GM15510 (cell line): Measurements from ENCODE around the gene MUC3A.

ENCODE experiments used
- POLR2A ChIP-seq: IDR thresholded peaks from 3 replicates; pipeline ENCODE4 v1.6.1; 2011; ENCODE audit warnings: borderline replicate concordance; ENCODE audit not compliant: insufficient read length; ENCODE audit errors: extremely low read depth

MUC3A gene

DNA sequence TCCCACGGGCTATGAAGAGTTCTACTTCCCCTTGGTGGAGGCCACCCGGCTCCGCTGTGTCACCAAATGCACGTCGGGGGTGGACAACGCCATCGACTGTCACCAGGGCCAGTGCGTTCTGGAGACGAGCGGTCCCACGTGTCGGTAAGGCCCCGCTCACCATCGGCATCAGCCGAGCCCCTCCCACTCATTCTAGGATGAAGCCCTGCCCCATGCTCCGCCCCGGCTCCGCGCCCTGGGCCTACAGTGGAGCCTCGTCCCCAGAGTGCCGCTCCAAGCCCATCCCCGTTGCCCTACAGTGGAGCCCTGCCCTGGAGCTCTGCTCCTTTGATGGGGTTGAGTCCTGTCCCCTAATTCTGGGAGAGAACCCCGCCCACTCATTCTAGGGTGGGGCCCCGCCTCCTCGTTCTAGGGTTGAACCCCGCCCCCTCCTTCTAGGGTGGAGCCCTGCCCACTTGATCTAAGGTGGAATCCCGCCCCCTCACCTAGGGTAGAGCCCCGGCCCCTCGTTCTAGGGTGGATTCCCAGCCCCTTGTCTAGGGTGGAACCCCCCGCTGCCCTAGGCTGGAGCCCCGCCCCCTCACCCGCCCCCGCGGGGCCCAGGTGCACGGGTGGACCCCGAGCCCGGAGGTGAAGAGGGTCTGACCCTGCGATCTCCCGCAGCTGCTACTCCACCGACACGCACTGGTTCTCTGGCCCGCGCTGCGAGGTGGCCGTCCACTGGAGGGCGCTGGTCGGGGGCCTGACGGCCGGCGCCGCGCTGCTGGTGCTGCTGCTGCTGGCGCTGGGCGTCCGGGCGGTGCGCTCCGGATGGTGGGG, 16.6 kb downstream of the MUC3A start:
- TF ChIP-seq POLR2A = no peak

DNA sequence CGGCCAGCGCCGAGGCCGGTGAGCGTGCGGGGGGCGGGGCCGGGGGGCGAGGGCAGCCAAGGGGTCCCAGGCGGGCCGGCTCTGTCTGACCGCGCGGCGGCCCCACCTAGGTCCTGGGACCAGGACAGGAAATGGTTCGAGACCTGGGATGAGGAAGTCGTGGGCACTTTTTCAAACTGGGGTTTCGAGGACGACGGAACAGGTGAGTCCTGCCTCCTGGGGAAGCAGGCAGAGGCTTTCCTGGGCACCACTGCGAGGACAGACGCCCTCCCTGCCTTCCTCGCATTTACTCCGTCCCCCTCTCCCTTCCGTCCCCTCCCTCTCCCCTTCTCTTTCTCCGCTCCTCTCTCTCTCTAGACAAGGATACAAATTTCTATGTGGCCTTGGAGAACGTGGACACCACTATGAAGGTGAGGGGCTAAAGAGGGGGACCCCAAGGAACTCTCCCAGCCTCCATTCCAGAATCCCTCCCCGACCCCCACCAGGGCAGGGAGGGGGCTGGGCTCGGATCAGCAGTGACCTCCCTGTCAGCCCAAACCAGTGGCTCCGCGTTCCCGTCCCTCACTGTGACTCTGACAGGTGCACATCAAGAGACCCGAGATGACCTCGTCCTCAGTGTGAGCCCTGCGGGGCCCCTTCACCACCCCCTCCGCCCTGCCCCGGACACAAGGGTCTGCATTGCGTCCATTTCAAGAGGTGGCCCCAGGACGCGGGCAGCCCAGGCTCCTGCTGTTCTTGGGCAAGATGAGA, 17.4 kb downstream of the MUC3A start:
- TF ChIP-seq POLR2A = no peak

DNA sequence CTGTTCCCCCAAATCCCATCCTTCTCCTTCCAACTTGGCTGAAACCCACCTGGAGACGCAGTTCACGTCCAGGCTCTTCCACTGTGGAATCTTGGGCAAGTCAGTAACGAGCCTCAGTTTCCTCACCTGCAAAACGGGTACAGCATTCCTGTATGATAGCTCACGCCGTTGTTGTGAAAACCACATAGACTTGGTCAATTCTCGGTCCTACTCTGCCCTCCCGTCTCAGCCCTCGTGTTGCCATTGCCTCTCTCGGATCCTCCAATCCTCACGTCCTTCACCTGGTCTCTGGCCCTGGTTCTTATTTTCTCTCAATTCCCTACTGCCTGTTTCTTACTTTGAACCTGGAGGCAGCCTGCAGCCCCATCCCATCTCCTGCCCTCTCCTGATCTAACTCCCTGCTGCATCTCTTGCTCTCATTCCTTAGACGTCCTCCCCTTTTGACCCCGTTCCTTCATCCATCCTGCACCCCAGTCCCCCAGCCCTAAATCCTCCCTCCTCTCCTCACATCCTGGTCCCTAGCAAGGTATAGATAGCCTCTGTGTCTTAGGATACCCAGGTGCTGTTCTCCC, 18.0 kb downstream of the MUC3A start:
- TF ChIP-seq POLR2A = no peak

DNA sequence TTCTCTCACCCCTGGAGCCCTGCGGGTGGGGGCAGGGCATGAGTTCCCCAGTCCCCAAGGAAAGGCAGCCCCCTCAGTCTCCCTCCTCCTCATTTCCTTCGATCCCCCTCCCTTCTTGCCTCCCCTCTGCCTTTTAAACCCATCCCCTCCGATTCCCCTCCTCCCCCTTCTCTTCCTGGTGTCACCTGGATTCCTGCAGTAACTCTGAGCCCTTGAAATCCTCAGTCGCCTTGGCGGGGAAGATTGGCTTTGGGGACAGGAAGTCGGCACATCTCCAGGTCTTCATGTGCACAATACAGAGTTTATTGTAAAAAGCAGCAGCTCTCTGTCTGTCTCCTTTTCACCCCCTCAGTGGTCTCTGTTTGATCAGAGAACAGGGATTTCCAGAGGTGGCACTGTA, 18.7 kb downstream of the MUC3A start:
- TF ChIP-seq POLR2A = no peak

DNA sequence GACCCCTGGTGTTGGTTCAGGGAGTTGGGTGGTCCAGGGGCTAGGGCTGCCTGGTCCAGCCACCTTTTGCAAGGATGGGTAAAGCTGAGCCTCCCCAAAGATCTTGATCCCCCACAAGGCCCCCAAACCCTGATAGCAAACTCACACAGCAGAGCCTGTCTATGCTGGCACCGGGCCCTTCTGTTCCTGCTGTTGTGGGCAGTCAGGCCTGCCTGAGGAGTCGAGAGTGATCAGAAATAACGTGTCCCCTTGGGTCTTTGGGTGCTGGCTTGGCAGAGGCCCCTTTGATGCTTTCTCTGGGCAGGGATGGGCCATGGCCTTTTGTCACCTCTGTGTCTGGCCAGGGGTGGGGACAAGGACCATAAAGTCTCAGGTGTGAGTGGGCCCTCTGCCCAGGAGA, 19.3 kb downstream of the MUC3A start:
- no peak for TF ChIP-seq POLR2A

DNA sequence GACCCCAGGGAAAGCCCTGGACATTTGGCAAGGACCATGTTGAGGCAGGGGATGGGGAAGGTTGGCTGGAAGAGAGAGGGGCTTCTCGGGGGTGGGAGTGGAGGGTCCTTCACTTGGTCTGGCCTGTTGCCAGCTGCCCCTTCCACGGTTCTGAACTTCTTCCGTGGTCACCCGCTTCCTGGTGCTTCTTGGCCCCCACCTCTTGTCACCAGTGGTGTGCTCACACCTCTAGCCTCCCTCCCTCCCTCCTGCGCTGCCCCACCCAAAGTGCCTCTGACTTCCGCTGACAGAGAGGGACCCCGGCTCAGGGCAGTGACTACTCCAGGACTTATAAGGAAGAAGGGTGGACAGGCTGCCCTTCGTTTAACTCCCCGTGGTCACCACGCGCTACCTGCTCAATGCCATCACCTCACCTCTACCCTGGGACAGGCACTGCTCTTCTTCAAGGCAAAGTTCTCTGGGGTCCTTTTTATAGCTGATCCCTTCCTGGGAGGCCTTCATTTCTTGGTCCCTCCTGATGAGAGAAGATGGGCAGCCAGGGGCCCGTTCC, 19.8 kb downstream of the MUC3A start, which contains the start of gene MUC12:
MUC12 (plus strand) TSS at position 500 of the 550 bp plus-strand sequence. CDS start 58 bp downstream, outside the sequence.
- TF ChIP-seq POLR2A = no peak

DNA sequence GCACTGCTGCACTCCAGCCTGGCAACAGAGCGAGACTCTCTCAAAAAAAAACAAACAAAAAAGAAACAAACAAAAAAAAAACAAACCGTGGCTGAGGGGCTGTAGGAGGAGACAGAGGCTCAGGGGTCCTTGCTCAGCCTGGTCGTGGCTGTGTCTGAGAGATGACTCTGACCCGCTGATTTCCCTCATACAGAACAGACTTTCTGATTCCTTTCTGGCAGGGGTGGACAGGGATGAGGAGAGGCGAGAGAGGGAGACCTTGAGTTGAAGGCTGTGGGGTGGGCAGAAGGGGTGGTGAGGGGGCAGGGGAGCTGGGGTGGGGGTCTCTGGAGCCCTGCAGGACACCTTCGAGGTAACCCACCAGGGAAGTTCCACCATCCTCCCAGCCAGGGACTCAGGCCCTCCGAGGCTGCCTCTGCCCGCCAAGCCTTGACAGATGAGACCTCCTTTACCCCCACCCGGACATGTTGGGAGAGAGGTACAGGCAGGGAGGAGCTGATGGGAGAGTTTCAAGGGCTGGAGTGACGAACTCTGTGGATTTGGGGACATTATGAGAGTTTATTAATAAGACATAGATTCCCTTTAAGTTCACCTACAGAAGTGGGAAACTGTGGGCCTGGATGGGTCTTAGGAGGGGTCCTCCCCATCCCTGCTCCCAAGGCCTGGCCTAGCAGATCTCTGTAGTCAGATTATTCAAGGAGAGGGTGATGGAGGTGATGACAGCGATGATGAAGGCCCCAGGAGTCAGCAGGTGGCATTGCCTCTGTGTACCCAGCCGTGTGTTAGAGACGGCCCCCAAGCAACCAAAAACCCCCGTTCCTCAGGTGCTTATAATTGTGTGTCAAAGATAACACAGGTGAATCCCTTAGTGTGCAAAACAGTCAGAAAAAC, 22.0 kb downstream of the MUC3A start:
- TF ChIP-seq POLR2A = no peak

DNA sequence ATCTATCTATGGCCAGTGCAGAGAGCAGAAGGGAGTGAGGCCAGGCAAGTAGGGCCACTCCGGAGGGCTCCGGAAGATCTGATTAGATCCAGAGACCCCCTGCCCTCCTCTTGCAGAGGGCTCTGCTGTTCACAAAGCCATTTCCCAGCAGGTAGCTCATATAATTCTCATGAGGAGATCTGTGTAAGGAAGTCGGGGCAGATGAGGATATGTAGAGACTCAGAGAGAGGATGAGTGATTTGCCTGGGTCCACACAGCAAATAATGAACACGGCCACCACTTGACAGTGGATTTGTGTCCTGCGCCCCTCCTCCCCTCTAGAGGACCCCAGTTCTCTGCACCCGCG, 22.6 kb downstream of the MUC3A start:
- no peak for TF ChIP-seq POLR2A

DNA sequence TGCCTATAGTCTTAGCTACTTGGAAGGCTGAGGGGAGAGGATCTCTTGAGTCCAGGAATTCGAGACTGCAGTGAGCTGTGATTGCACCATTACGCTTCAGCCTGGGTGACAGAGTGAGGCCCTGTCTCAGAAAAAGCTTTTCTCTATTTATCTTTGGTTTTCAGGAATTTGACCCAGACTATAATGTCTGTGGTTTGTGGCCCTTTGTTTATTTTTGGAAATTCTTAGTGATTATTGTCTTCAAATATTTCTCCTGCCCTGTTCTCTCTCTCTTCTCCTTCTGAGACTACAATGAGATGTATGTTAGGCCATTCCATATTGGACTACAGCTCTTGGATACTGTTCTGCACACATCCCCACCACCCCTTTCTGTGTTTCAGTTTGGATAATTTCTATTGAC, 24.7 kb downstream of the MUC3A start:
- TF ChIP-seq POLR2A = no peak

DNA sequence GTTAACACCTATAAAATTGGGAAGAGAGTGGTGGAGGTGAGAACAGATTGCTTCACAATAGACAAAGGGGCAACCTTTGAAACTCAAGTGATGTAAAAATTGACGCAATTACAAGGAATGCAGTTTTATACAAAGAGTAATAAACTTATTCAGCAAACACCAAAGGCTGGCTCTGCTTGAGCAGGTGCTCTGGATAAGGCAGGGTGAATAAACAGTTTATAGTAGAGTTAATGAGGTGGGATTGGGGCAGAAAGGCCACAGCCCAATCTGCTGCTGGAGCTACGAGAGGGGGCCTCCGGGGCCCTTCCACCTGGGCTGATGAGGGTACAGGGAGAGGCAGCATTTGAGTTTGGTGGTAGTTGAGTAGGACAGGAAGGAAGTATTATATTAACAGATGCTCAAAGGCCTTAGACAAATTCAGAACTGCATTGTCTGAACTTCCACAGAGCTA, 26.1 kb downstream of the MUC3A start:
- no peak for TF ChIP-seq POLR2A

DNA sequence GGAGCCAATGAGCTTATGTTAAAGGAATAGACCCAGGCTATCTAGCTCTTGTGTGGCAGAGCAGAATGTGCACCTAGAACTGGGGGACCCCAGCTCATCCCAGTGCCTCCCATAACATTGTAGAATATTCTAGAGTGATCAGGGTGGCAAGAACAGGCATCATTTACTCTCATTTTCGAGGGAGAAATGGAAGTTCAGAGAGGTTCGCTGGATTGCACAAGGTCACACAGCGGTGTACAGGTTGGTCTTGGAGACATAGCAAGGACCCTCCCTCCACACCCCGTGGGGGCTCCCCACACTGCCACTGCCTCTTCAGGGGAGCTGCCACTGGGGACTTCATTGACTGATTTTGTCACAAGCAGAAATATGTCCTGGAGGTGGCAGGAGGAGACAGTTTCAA, 29.0 kb downstream of the MUC3A start:
- TF ChIP-seq POLR2A = no peak

DNA sequence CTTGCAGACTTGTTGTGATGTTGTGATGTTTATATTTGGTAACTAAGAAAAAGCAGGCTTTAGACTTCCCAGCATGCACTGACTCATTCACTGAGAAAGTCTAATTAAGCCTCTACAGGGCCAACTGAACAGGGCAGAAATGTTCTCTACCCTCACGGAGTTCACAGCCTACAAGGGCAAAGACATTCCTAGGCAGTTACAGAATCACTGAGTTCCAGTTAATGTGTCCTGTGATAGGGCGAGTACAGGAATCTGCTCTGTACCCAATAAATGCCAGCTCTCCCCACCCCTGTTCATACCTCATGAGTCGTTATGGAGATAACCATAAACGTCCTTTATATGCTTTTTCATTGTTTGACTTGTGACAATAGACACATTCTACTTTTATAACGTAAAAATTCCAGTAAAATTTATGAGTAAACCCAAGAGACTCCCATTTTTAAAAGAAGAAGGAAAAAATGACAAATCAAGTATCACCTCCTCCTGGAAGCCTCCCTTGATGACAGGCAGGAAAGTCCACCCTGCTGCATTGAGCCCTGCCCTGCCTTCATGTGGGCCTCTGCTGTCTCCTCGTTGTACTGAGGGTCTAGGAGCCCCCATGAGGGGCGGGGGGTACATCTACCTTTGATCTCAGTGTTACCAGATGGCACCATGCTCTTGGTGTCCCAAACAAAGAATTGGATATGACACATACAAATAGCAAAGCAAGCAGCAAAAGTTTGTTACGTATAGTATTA, 34.3 kb downstream of the MUC3A start:
- no peak for TF ChIP-seq POLR2A

DNA sequence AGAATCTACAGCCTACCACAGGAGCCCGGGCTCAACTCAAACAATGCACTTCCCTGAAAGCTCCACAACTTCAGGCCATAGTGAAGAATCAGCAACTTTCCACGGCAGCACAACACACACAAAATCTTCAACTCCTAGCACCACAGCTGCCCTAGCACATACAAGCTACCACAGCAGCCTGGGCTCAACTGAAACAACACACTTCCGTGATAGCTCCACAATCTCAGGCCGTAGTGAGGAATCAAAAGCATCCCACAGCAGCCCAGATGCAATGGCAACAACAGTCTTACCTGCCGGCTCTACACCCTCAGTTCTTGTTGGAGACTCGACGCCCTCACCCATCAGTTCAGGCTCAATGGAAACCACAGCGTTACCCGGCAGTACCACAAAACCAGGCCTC, 42.3 kb downstream of the MUC3A start:
- TF ChIP-seq POLR2A = no peak

DNA sequence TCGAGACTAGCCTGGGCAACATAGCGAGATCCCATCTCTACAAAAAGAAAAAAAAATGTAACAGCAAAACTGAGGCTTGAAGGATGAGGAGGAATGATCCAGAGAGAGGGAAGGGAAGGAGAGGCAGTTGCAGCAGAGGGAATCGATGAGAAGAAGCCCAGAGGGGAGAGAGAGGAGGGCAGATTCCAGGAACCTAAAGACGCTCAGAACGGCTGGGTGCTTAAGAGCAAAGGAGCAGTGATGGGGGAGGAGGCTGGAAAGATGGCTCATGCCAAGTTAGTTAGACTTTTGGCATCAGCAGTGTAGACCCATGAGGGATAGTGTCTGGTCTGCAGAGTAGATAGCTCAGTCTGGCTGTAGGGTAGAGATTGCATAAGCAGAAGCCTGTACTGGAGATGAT, 60.3 kb downstream of the MUC3A start:
- TF ChIP-seq POLR2A = no peak
